Loucy (cell line): Measurements from ENCODE around the gene PRKN.
"Not testable (repeated sequence)": the region's sequence is repeated elsewhere in the genome, so short reads cannot be mapped to it uniquely, and the experiment has no call there.

ENCODE experiments used
- H2AFZ ChIP-seq: fragments of 200-600 bp; sonication (generic); 2 replicates; pipeline ENCODE4 v1.6.0; 2016; ENCODE audit warnings: antibody characterized with exemption, mild to moderate bottlenecking, low read length, moderate library complexity
- H3F3A ChIP-seq: fragments of 200-600 bp; 2 replicates; pipeline ENCODE4 v1.6.0; 2016; ENCODE audit warnings: antibody characterized with exemption, low read depth, mild to moderate bottlenecking
- H3K27me3 ChIP-seq: fragments of 200-600 bp; sonication (generic); 2 replicates; pipeline ENCODE4 v1.6.1; 2014; ENCODE audit warnings: low read length, mild to moderate bottlenecking; ENCODE audit not compliant: insufficient read depth, poor library complexity, severe bottlenecking
- H3K36me3 ChIP-seq: fragments of 200-600 bp; sonication (generic); 2 replicates; pipeline ENCODE4 v1.6.1; 2016; ENCODE audit warnings: low read length; ENCODE audit not compliant: insufficient read depth
- H3K4me1 ChIP-seq: fragments of 200-600 bp; sonication (generic); 2 replicates; pipeline ENCODE4 v1.5.1; 2014; ENCODE audit warnings: low read length, mild to moderate bottlenecking; ENCODE audit not compliant: insufficient read depth, poor library complexity, severe bottlenecking
- H3K4me2 ChIP-seq: fragments of 200-600 bp; sonication (generic); 2 replicates; pipeline ENCODE4 v1.6.0; 2014; ENCODE audit warnings: antibody characterized with exemption, low read length, low read depth, mild to moderate bottlenecking; ENCODE audit not compliant: poor library complexity, severe bottlenecking
- H3K4me3 ChIP-seq: fragments of 200-600 bp; sonication (generic); 2 replicates; pipeline ENCODE4 v1.5.1; 2014; ENCODE audit warnings: low read length, mild to moderate bottlenecking, mixed read lengths; ENCODE audit not compliant: poor library complexity, severe bottlenecking
- H3K79me2 ChIP-seq: fragments of 200-600 bp; sonication (generic); 2 replicates; pipeline ENCODE4 v1.6.1; 2014; ENCODE audit warnings: low read length; ENCODE audit not compliant: insufficient read depth
- H3K9ac ChIP-seq: fragments of 200-600 bp; sonication (generic); 2 replicates; pipeline ENCODE4 v1.6.0; 2014; ENCODE audit warnings: mild to moderate bottlenecking, low read depth, low read length, moderate library complexity; ENCODE audit not compliant: poor library complexity, severe bottlenecking
- H3K9me2 ChIP-seq: fragments of 200-600 bp; sonication (generic); replicated peaks from 2 replicates; pipeline ENCODE4 v1.6.1; 2016; ENCODE audit warnings: low read depth, low read length, mixed read lengths
- H3K9me3 ChIP-seq: fragments of 200-600 bp; sonication (generic); 2 replicates; pipeline ENCODE4 v1.6.1; 2014; ENCODE audit warnings: mild to moderate bottlenecking, antibody characterized with exemption, low read length, low read depth; ENCODE audit not compliant: insufficient read depth
- H4K20me1 ChIP-seq: fragments of 200-600 bp; sonication (generic); 2 replicates; pipeline ENCODE4 v1.6.0; 2014; ENCODE audit warnings: antibody characterized with exemption, low read length, mild to moderate bottlenecking; ENCODE audit not compliant: insufficient read depth, poor library complexity, severe bottlenecking
- CTCF ChIP-seq: fragments of 200-600 bp; sonication (generic); conservative IDR thresholded peaks from 2 replicates; pipeline ENCODE4 v1.5.1; 2014; ENCODE audit warnings: mild to moderate bottlenecking, antibody characterized with exemption, low read length
- EZH2phosphoT487 ChIP-seq: fragments of 200-600 bp; IDR thresholded peaks from 2 replicates; pipeline ENCODE4 v1.6.1; 2018; ENCODE audit warnings: antibody characterized with exemption, mild to moderate bottlenecking, moderate library complexity, borderline replicate concordance

PRKN gene

GRCh38 chr6:161498359-161498758 is 1229.2 kb downstream of the PRKN start:
- Histone ChIP-seq H3K9me2 (no peaks in the 10 kb centered on the region), H4K20me1 (no peaks in the 10 kb centered on the region), H3K27me3 (no peaks in the 10 kb centered on the region), H3K9me3 (no peaks in the 10 kb centered on the region), H3K9ac (no peak overlapping the region), H2AFZ (no peak overlapping the region), H3F3A (no peaks in the 10 kb centered on the region), H3K4me2 (no peak overlapping the region), H3K79me2 (no peaks in the 10 kb centered on the region), H3K4me1 (no peaks in the 10 kb centered on the region), H3K36me3 (no peaks in the 10 kb centered on the region), H3K4me3 (no peak overlapping the region)
- TF ChIP-seq EZH2phosphoT487 (no peak), CTCF (no peak)

GRCh38 chr6:161496941-161497340 is 1230.6 kb downstream of the PRKN start:
- H2AFZ ChIP-seq = no peak overlapping the region
- no peaks in the 10 kb centered on the region for H3K9me2 ChIP-seq
- no peak overlapping the region for H3K4me3 ChIP-seq
- no peaks in the 10 kb centered on the region for H3K4me1 ChIP-seq
- no peak overlapping the region for H3K9ac ChIP-seq
- no peaks in the 10 kb centered on the region for H3K36me3 ChIP-seq
- no peaks in the 10 kb centered on the region for H3K9me3 ChIP-seq
- no peaks in the 10 kb centered on the region for H3K79me2 ChIP-seq
- no peak overlapping the region for H3K4me2 ChIP-seq
- TF ChIP-seq CTCF = no peak
- TF ChIP-seq EZH2phosphoT487 = no peak
- no peaks in the 10 kb centered on the region for H3F3A ChIP-seq
- no peaks in the 10 kb centered on the region for H3K27me3 ChIP-seq
- H4K20me1 ChIP-seq = no peaks in the 10 kb centered on the region

GRCh38 chr6:161496271-161496670 is 1231.3 kb downstream of the PRKN start:
- not testable (repeated sequence) for H3K27me3 ChIP-seq, H3K9ac ChIP-seq, H3K4me2 ChIP-seq, H3K36me3 ChIP-seq, H3F3A ChIP-seq, H3K9me2 ChIP-seq, H3K79me2 ChIP-seq, H3K4me1 ChIP-seq, H3K9me3 ChIP-seq, H4K20me1 ChIP-seq, H2AFZ ChIP-seq, H3K4me3 ChIP-seq

- no peak overlapping the region for H3K4me2 ChIP-seq
- H4K20me1 ChIP-seq = no peaks in the 10 kb centered on the region
- H3F3A ChIP-seq = no peaks in the 10 kb centered on the region
- no peak for TF ChIP-seq EZH2phosphoT487
- no peak for TF ChIP-seq CTCF
- no peaks in the 10 kb centered on the region for H3K79me2 ChIP-seq
- no peak overlapping the region for H3K4me3 ChIP-seq
- no peak overlapping the region for H3K9ac ChIP-seq
- H3K36me3 ChIP-seq = no peaks in the 10 kb centered on the region
- H3K27me3 ChIP-seq = no peaks in the 10 kb centered on the region
- H2AFZ ChIP-seq = no peak overlapping the region
- H3K4me1 ChIP-seq = no peaks in the 10 kb centered on the region
- no peaks in the 10 kb centered on the region for H3K9me3 ChIP-seq
- no peaks in the 10 kb centered on the region for H3K9me2 ChIP-seq
Observed at GRCh38 chr6:161494566-161494965, 1233.0 kb downstream of the PRKN start.
